ENCODE results near the gene LPP. TPM values are rescaled to one million over a fixed set of nuclear protein-coding genes. Genes with fewer than 3 reads are reported as not detected.

LPP gene
- total and polyA plus RNA-seq, 4 donors, result 11.1 to 219 (median 66.5) TPM

- Histone ChIP-seq H3K9me3 (ENCODE audit: control insufficient read depth in 4 of 4, insufficient read depth in 3 of 4, low read length in 3 of 4) (no peaks in the 10 kb centered on the region), H3K4me1 (ENCODE audit: control insufficient read depth in 5 of 5, insufficient read depth in 5 of 5, low read length in 5 of 5) (peaks cover 0 to 17% (median 2%) of the 10 kb centered on the region in 5 donors), H3K4me3 (no peak overlapping the region), H3K9ac (ENCODE audit: insufficient read depth in 1 of 2, low read length in 2 of 2) (no peak overlapping the region), H3K36me3 (ENCODE audit: control insufficient read depth in 4 of 4, insufficient read depth in 4 of 4, low read length in 4 of 4) (no peaks in the 10 kb centered on the region), H3K27ac (ENCODE audit: low read depth in 1 of 2, low read length in 1 of 2) (no peak overlapping the region), H3K27me3 (ENCODE audit: control insufficient read depth in 3 of 3, insufficient read depth in 3 of 3, low read length in 2 of 3) (no peaks in the 10 kb centered on the region)
- 56 to 57% methylated on average over 3 of the region's 3 CpGs for WGBS, 2 donors
- TF ChIP-seq CTCF (IDR thresholded peaks at IDR 0.05; ENCODE audit: control extremely low read depth, extremely low read depth), result no peak
- DNase-seq (peak in 1 of 3 donors; percentile 74), ATAC-seq (ENCODE audit: insufficient read depth, low FRiP score) (no peak)
Measured at GRCh38 chr3:188931036-188931435, 777.1 kb downstream of the LPP start.

GRCh38 chr3:188931531-188931930 lies 777.6 kb downstream of the LPP start:
- Histone ChIP-seq H3K9me3 (ENCODE audit: control insufficient read depth in 4 of 4, insufficient read depth in 3 of 4, low read length in 3 of 4) (no peaks in the 10 kb centered on the region), H3K27ac (ENCODE audit: low read depth in 1 of 2, low read length in 1 of 2) (no peak overlapping the region), H3K36me3 (ENCODE audit: control insufficient read depth in 4 of 4, insufficient read depth in 4 of 4, low read length in 4 of 4) (no peaks in the 10 kb centered on the region), H3K4me1 (ENCODE audit: control insufficient read depth in 5 of 5, insufficient read depth in 5 of 5, low read length in 5 of 5) (peaks cover 0 to 17% (median 2%) of the 10 kb centered on the region in 5 donors), H3K27me3 (ENCODE audit: control insufficient read depth in 3 of 3, insufficient read depth in 3 of 3, low read length in 2 of 3) (no peaks in the 10 kb centered on the region), H3K9ac (ENCODE audit: insufficient read depth in 1 of 2, low read length in 2 of 2) (no peak overlapping the region), H3K4me3 (no peak overlapping the region)
- WGBS, 2 donors, result 92 to 96% methylated on average over 3 of the region's 3 CpGs
- TF ChIP-seq CTCF (IDR thresholded peaks at IDR 0.05; ENCODE audit: control extremely low read depth, extremely low read depth), result no peak
- DNase-seq, result no peak
- ATAC-seq (ENCODE audit: insufficient read depth, low FRiP score), result no peak

- Histone ChIP-seq H3K36me3 (ENCODE audit: control insufficient read depth in 4 of 4, insufficient read depth in 4 of 4, low read length in 4 of 4) (no peaks in the 10 kb centered on the region), H3K9ac (ENCODE audit: insufficient read depth in 1 of 2, low read length in 2 of 2) (no peak overlapping the region), H3K4me1 (ENCODE audit: control insufficient read depth in 5 of 5, insufficient read depth in 5 of 5, low read length in 5 of 5) (peaks cover 0 to 17% (median under 1%) of the 10 kb centered on the region in 5 donors), H3K27ac (ENCODE audit: low read depth in 1 of 2, low read length in 1 of 2) (no peak overlapping the region), H3K9me3 (ENCODE audit: control insufficient read depth in 4 of 4, insufficient read depth in 3 of 4, low read length in 3 of 4) (no peaks in the 10 kb centered on the region), H3K27me3 (ENCODE audit: control insufficient read depth in 3 of 3, insufficient read depth in 3 of 3, low read length in 2 of 3) (no peaks in the 10 kb centered on the region), H3K4me3 (no peak overlapping the region)
- 94 to 95% methylated on average over 5 of the region's 5 CpGs for WGBS, 2 donors
- no peak for DNase-seq
- no peak for ATAC-seq (ENCODE audit: insufficient read depth, low FRiP score)
- no peak for TF ChIP-seq CTCF (IDR thresholded peaks at IDR 0.05; ENCODE audit: control extremely low read depth, extremely low read depth)
Measured at GRCh38 chr3:188934989-188935388, 781.0 kb downstream of the LPP start.

- H3K4me3 ChIP-seq, result no peak overlapping the region
- H3K36me3 ChIP-seq (ENCODE audit: control insufficient read depth in 4 of 4, insufficient read depth in 4 of 4, low read length in 4 of 4), result no peaks in the 10 kb centered on the region
- H3K9me3 ChIP-seq (ENCODE audit: control insufficient read depth in 4 of 4, insufficient read depth in 3 of 4, low read length in 3 of 4), result no peaks in the 10 kb centered on the region
- DNase-seq (no peak), ATAC-seq (ENCODE audit: insufficient read depth, low FRiP score) (no peak)
- H3K9ac ChIP-seq (ENCODE audit: insufficient read depth in 1 of 2, low read length in 2 of 2), result no peak overlapping the region
- 81 to 98% methylated on average over 3 of the region's 3 CpGs for WGBS, 2 donors
- H3K27ac ChIP-seq (ENCODE audit: low read depth in 1 of 2, low read length in 1 of 2), result no peak overlapping the region
- H3K4me1 ChIP-seq (ENCODE audit: control insufficient read depth in 5 of 5, insufficient read depth in 5 of 5, low read length in 5 of 5), result peaks cover 0 to 13% (median 3%) of the 10 kb centered on the region in 5 donors
- no peaks in the 10 kb centered on the region for H3K27me3 ChIP-seq (ENCODE audit: control insufficient read depth in 3 of 3, insufficient read depth in 3 of 3, low read length in 2 of 3)
- TF ChIP-seq CTCF (IDR thresholded peaks at IDR 0.05; ENCODE audit: control extremely low read depth, extremely low read depth), result no peak
Measured at GRCh38 chr3:188936597-188937107, 782.7 kb downstream of the LPP start.
